BJ (cell line): ENCODE data around the gene ALDH8A1. TPM values are rescaled to one million over a fixed set of nuclear protein-coding genes. Genes with fewer than 3 reads are reported as not detected.

ENCODE experiments used
- polyA plus RNA-seq: library from polyadenylated mRNA; depleted of rRNA; stranded (reverse); fragments of >200 nt; gene quantifications from 2 replicates; pipeline ENCODE4 v1.2.3, GENCODE V29; 2011; rRNA removed

The ALDH8A1 gene
- polyA plus RNA-seq, 1 experiment: 0.50 TPM

Other genes starting within 250 kb of the ALDH8A1 start
- gene HBS1L, start 104.7 kb upstream of the ALDH8A1 start, polyA plus RNA-seq: 44.3 and 76.3 TPM in 2 replicates
- gene MYB, start 231.2 kb upstream of the ALDH8A1 start, polyA plus RNA-seq: 0.06 and 0.11 TPM in 2 replicates